GM18873 (cell line): ENCODE results near the gene KRTAP6-3.

Experiments used
- ATAC-seq: cut with Tn5 transposase; IDR thresholded peaks from one replicate; pipeline ENCODE4 v1.9.1; 2021; ENCODE audit warnings: mild to moderate bottlenecking, moderate library complexity, moderate number of reproducible peaks; ENCODE audit not compliant: unreplicated experiment, low FRiP score

KRTAP6-3 gene

GRCh38 chr21:30592140-30592539 is at the start of gene KRTAP6-3:
TSS of gene KRTAP6-3 (plus strand) at chr21:30592440. CDS start at chr21:30592446, 6 bp downstream.
- no peak for ATAC-seq

GRCh38 chr21:30552782-30553181 is 39.5 kb upstream of the KRTAP6-3 start:
- no peak for ATAC-seq

DNA sequence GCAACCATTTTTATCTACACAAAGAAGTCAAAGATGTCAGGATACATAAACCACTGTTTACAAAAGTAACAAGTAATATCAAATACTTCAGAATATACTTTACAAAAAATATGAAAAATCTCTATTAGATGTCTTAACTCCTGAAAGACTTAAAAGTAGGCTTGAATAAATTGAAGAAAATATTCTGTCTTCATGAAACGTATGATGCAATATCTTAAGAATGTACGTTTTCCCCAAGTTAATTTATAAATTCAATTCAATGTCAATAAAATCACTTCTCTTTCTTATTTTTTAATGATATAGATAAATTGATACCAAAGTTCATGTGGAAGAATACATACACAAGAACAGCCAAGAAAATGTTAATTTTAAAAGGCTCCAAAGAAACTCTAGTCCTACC is 37.1 kb upstream of the KRTAP6-3 start:
- ATAC-seq: no peak

GRCh38 chr21:30561264-30561895 is 30.9 kb upstream of the KRTAP6-3 start, which contains the start of gene KRTAP19-7:
TSS of gene KRTAP19-7 (minus strand) at chr21:30561314. CDS start at chr21:30561289, 25 bp downstream.
- ATAC-seq: no peak

- ATAC-seq: no peak
Observed at GRCh38 chr21:30561957-30562356, 30.3 kb upstream of the KRTAP6-3 start.

DNA sequence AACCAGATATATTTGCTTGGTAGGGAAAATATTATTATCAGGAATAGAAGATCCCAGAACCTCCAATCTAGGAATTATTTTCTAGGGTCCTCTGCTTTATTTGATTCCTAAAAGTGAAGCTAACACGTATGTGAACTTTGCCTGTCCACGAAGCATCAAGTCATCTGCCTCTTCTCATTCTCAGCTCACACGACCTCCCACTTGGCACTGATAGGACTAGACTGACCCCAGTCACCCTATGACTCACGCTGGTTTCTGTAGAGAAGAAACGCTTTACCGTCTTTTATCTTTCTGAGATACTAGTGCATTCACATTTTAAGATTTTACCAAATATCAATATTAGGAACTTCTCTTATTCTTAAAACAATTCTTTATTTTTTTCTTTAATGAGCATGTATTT is 29.2 kb upstream of the KRTAP6-3 start:
- no peak for ATAC-seq

- no peak for ATAC-seq
Observed at GRCh38 chr21:30563630-30564029, 28.6 kb upstream of the KRTAP6-3 start.

- ATAC-seq: no peak
Observed at GRCh38 chr21:30567617-30568016, 24.6 kb upstream of the KRTAP6-3 start.

DNA sequence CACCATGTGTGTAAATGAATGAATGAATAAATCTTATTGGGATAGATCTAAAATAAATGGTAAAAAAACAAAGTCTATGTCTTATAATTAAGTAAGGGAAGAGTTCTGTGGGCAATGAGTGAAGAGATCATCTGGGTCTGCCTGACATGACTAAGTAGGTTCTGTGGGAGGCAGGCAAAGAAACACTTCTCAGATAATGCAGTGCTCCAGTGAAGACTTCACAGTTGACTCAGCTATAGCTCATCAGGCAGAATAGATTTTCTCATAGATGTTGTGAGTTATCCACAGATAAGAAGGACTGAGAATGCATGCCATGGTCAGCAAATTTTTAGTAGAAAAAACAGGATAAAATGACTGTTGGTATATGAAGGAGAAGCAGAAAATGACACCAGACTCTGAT is 14.5 kb upstream of the KRTAP6-3 start:
- no peak for ATAC-seq

DNA sequence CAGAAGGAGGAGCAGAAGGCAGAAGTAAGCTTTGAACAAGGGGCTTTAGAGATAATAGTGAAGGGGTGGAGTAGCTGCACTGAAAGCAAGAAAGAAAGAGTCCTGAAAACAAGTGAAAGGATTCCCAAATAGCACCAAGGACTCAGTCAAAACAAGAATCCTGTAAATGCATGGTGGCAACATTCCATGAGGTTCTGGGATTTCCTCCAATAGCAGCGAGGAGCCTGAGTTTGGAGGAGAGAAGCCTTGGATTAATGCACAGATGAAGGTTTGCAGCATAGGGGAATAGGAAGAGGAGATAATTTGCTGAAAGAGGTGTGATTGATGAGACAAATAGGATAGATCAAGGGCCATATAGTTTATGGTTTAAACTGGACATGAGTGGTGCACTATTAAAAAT is 12.9 kb upstream of the KRTAP6-3 start:
- no peak for ATAC-seq

DNA sequence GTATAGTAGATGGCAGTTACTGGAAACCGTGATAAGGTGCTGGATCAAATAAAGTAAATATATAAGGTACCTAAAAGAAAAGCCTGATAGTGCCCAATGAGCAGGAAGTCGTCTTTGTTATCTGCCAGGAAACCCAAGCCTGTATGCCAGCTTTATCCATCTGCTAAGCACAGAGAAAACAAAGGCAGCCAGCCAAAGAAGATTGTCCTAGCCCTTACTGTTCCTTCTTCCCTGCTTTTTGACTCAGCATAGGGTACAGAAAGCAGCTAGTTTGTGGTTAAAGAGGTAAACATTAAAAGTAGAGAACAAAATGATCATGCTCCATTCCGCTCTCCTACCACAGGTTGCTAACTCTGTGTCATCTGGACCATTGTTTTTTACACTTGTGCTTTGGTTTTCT is 12.1 kb upstream of the KRTAP6-3 start:
- ATAC-seq: no peak

- no peak for ATAC-seq
Observed at GRCh38 chr21:30582870-30583269, 9.4 kb upstream of the KRTAP6-3 start.

DNA sequence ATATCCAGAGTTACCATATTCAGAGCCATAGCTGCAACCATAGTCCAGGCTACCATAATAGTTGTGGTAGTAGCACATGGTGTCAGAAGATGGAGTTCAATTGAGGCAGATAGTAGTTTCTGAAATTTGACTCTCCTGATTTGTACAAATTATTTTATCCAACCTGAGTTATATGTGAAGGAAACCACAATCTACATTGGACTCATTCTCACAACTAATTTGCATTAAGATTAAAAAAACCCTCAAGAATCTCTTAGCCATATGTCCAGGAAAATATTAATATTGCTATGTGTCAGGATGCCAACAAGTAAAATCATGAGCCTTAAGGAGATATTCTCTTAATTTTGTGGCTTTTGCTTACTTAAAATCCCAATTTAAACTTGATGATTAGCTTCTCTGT is 1.9 kb upstream of the KRTAP6-3 start, which contains the start of gene KRTAP22-2:
TSS of gene KRTAP22-2 (minus strand) at position 101 of the 400 bp plus-strand sequence.
- no peak for ATAC-seq

DNA sequence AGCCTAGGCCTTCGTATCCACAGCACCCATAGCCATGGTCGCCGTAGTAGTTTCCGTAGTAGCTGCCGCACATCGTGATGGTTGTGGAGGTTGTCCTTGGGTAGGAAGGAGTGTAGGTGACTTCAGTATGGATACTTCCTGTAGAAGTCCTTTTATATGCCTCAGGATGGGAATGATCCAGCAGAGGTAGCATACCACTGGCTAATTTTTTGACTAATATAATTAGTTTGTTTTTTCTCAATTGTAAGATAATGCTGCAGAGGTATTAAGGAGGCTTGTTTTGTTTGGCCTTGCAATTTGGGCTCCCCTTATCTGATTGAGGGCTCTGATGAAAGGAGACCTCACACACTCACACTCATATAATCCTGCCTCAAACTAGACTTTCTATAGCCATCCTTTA is 6.6 kb downstream of the KRTAP6-3 start, which contains the start of gene KRTAP6-2:
TSS of gene KRTAP6-2 (minus strand) at position 101 of the 400 bp plus-strand sequence. CDS start at position 73, 28 bp downstream.
- no peak for ATAC-seq

DNA sequence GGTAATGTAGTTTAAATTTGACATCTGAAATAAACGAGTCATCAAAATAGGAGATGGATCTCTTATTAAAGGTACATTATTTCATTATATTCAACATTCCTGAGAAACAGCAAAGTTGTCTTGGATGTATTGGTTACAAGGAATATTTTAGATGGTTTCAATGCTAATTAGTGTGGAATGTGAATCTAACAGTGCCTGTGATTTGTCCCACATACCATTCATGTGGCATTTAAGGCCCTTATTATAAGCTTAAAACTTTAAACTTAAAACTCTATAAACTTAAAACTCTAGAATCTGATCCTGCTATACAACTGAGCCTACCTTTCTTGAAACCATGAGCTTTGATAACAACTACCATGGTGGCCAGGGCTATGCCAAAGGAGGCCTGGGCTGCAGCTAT is 8.5 kb downstream of the KRTAP6-3 start, which contains the start of gene KRTAP22-1:
TSS of gene KRTAP22-1 (plus strand) at position 301 of the 400 bp plus-strand sequence.
- no peak for ATAC-seq

DNA sequence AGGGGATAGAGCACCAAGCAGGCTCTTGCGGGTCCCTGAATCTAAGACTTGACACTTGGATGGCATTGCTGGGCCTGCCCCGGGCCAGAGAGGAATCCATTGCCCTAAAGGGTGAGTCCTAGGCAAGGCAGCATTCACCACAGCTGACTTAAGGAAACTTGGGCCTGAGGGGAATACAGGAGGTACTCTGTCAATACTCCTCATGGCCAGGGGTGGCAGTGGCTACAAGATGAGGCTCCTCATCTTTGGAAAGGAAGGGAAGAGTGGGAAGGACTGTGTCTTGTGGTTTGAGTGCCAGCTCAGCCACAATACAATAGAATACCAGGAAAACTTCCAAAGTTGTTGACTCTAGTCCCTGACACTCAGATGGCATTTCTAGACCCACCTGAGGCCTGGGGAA is 13.7 kb downstream of the KRTAP6-3 start:
- no peak for ATAC-seq

GRCh38 chr21:30612132-30612531 is 19.9 kb downstream of the KRTAP6-3 start:
- no peak for ATAC-seq

- ATAC-seq: no peak
Observed at GRCh38 chr21:30613836-30614235, 21.6 kb downstream of the KRTAP6-3 start, which contains the start of gene KRTAP6-1. TSS of gene KRTAP6-1 (minus strand) at chr21:30613930. CDS start at chr21:30613904, 26 bp downstream.

DNA sequence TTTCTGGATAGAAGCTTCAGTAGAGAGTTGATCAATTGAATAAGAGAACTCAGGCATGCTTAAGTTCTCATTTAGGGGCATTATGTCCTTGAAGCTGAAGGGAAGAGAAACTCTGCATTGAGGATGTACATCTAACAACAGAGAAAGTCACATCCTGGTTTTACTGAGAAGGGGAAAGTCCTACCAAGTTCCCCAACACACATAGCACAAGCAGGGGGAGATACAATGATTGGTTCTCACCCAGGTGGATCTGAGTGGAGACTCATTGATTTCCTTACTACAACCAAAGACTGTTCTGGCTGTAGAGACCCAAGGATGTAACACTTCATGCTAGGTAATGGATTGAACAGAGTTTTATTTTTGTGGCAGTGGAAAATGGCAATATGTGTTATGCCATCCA is 23.0 kb downstream of the KRTAP6-3 start:
- ATAC-seq: no peak

DNA sequence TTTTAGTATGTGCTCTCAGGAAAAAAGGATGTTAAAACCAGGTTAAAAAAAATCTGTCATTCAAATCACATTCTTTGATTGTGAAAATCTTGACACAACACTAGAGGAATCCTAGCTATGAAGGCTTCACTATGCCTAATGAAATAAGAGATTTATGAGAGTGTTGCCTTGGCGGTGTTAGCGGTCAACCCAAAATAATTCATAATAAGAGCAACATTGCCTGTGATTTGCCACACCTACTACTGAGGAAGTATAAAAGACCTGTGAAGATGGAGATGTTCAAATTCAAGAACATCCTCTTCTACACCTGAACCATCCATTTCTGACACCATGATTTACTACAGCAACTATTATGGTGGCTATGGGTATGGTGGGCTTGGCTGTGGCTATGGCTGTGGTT is 23.9 kb downstream of the KRTAP6-3 start, which contains the start of gene KRTAP20-1:
TSS of gene KRTAP20-1 (plus strand) at position 301 of the 400 bp plus-strand sequence. CDS start at position 331, 30 bp downstream.
- no peak for ATAC-seq

GRCh38 chr21:30620080-30620479 is 27.8 kb downstream of the KRTAP6-3 start:
- no peak for ATAC-seq

GRCh38 chr21:30620522-30620921 is 28.3 kb downstream of the KRTAP6-3 start, which contains the start of gene KRTAP20-4:
TSS of gene KRTAP20-4 (plus strand) at chr21:30620627.
- ATAC-seq: no peak
